Measurements from ENCODE around the gene NOM1.
"Not testable (repeated sequence)": the region's sequence is repeated elsewhere in the genome, so short reads cannot be mapped to it uniquely, and the experiment has no call there.

Gene NOM1

GRCh38 chr7:156947120-156947843, 2.2 kb upstream of the NOM1 start:
- H3K27me3 Mint-ChIP-seq: peaks cover 22 to 47% of the 10 kb centered on the region in 2 donors
- peaks cover 14% of the 10 kb centered on the region for H3K36me3 Mint-ChIP-seq (ENCODE audit: insufficient read depth)
- H3K4me3 Mint-ChIP-seq: peak overlapping the region; percentile 22 to 31
- no peaks in the 10 kb centered on the region for H3K9me3 Mint-ChIP-seq
- ATAC-seq (replicated peaks): no peak
- no peak for DNase-seq
- H3K27ac Mint-ChIP-seq: no peak overlapping the region
- peaks cover 14 to 15% of the 10 kb centered on the region in 2 donors for H3K4me1 Mint-ChIP-seq (ENCODE audit: low read depth in 2 of 2)

- DNase-seq (no peak), ATAC-seq (replicated peaks) (no peak)
- Mint-ChIP-seq H3K27ac (no peak overlapping the region), H3K4me1 (ENCODE audit: low read depth in 2 of 2) (peaks cover 14 to 19% of the 10 kb centered on the region in 2 donors), H3K9me3 (no peaks in the 10 kb centered on the region), H3K36me3 (ENCODE audit: insufficient read depth) (peaks cover 24% of the 10 kb centered on the region), H3K27me3 (peaks cover 21 to 36% of the 10 kb centered on the region in 2 donors), H3K4me3 (peak overlapping the region in 1 of 2 donors; percentile 37)
Observed at GRCh38 chr7:156948361-156948760, 1.2 kb upstream of the NOM1 start.

GRCh38 chr7:156950381-156950858, 908 bp downstream of the NOM1 start:
- Mint-ChIP-seq H3K4me1 (ENCODE audit: low read depth in 2 of 2) (peaks cover 11 to 21% of the 10 kb centered on the region in 2 donors), H3K4me3 (peak overlapping the region; percentile 93 to 94), H3K36me3 (ENCODE audit: insufficient read depth) (peaks cover 38% of the 10 kb centered on the region), H3K27me3 (peaks cover under 1 to 15% of the 10 kb centered on the region in 2 donors), H3K9me3 (no peaks in the 10 kb centered on the region), H3K27ac (peak overlapping the region; percentile 92 to 93)
- ATAC-seq (replicated peaks): no peak
- DNase-seq: no peak

GRCh38 chr7:156953215-156953614, 3.7 kb downstream of the NOM1 start:
- DNase-seq: not testable (repeated sequence)
- H3K36me3 Mint-ChIP-seq (ENCODE audit: insufficient read depth): peaks cover 60% of the 10 kb centered on the region

GRCh38 chr7:156954941-156955340, 5.4 kb downstream of the NOM1 start:
- no peak for DNase-seq
- H3K4me3 Mint-ChIP-seq: no peak overlapping the region
- ATAC-seq (replicated peaks): no peak
- peaks cover 11 to 21% of the 10 kb centered on the region in 2 donors for H3K4me1 Mint-ChIP-seq (ENCODE audit: low read depth in 2 of 2)
- no peaks in the 10 kb centered on the region for H3K27me3 Mint-ChIP-seq
- H3K9me3 Mint-ChIP-seq: no peaks in the 10 kb centered on the region
- no peak overlapping the region for H3K27ac Mint-ChIP-seq
- peaks cover 77% of the 10 kb centered on the region for H3K36me3 Mint-ChIP-seq (ENCODE audit: insufficient read depth)

More at GRCh38 chr7:156953215-156953614, 3.7 kb downstream of the NOM1 start:
- H3K27me3 Mint-ChIP-seq; H3K9me3 Mint-ChIP-seq; H3K4me3 Mint-ChIP-seq; H3K27ac Mint-ChIP-seq; ATAC-seq (replicated peaks): not testable (repeated sequence)
- peaks cover 11 to 21% of the 10 kb centered on the region in 2 donors for H3K4me1 Mint-ChIP-seq (ENCODE audit: low read depth in 2 of 2)

GRCh38 chr7:156956727-156957126, 7.2 kb downstream of the NOM1 start:
- H3K27ac Mint-ChIP-seq: no peak overlapping the region
- H3K36me3 Mint-ChIP-seq (ENCODE audit: insufficient read depth): peaks cover 84% of the 10 kb centered on the region
- DNase-seq (no peak), ATAC-seq (replicated peaks) (no peak)
- peaks cover 7 to 23% of the 10 kb centered on the region in 2 donors for H3K4me1 Mint-ChIP-seq (ENCODE audit: low read depth in 2 of 2)
- H3K27me3 Mint-ChIP-seq: no peaks in the 10 kb centered on the region
- no peaks in the 10 kb centered on the region for H3K9me3 Mint-ChIP-seq
- no peak overlapping the region for H3K4me3 Mint-ChIP-seq

GRCh38 chr7:156962145-156962544, 12.6 kb downstream of the NOM1 start:
- no peaks in the 10 kb centered on the region for H3K27me3 Mint-ChIP-seq
- DNase-seq (no peak), ATAC-seq (replicated peaks) (no peak)
- no peaks in the 10 kb centered on the region for H3K9me3 Mint-ChIP-seq
- H3K36me3 Mint-ChIP-seq (ENCODE audit: insufficient read depth): peaks cover 81% of the 10 kb centered on the region
- no peak overlapping the region for H3K27ac Mint-ChIP-seq
- no peak overlapping the region for H3K4me3 Mint-ChIP-seq
- peaks cover 7 to 12% of the 10 kb centered on the region in 2 donors for H3K4me1 Mint-ChIP-seq (ENCODE audit: low read depth in 2 of 2)

GRCh38 chr7:156962897-156963296, 13.4 kb downstream of the NOM1 start:
- Mint-ChIP-seq H3K27ac (no peak overlapping the region), H3K36me3 (ENCODE audit: insufficient read depth) (peaks cover 80% of the 10 kb centered on the region), H3K9me3 (no peaks in the 10 kb centered on the region), H3K27me3 (no peaks in the 10 kb centered on the region), H3K4me3 (no peak overlapping the region), H3K4me1 (ENCODE audit: low read depth in 2 of 2) (peaks cover 7 to 12% of the 10 kb centered on the region in 2 donors)
- DNase-seq (no peak), ATAC-seq (replicated peaks) (no peak)

GRCh38 chr7:156963472-156963871, 14.0 kb downstream of the NOM1 start:
- Mint-ChIP-seq H3K9me3 (no peaks in the 10 kb centered on the region), H3K36me3 (ENCODE audit: insufficient read depth) (peaks cover 75% of the 10 kb centered on the region), H3K27me3 (no peaks in the 10 kb centered on the region), H3K4me1 (ENCODE audit: low read depth in 2 of 2) (peaks cover 7 to 12% of the 10 kb centered on the region in 2 donors), H3K4me3 (no peak overlapping the region), H3K27ac (no peak overlapping the region)
- DNase-seq (no peak), ATAC-seq (replicated peaks) (no peak)

GRCh38 chr7:156964971-156965370, 15.5 kb downstream of the NOM1 start:
- H3K9me3 Mint-ChIP-seq: no peaks in the 10 kb centered on the region
- ATAC-seq (replicated peaks) (no peak), DNase-seq (no peak)
- H3K27ac Mint-ChIP-seq: no peak overlapping the region
- no peak overlapping the region for H3K4me3 Mint-ChIP-seq
- H3K36me3 Mint-ChIP-seq (ENCODE audit: insufficient read depth): peaks cover 68% of the 10 kb centered on the region
- no peaks in the 10 kb centered on the region for H3K27me3 Mint-ChIP-seq
- peaks cover 7 to 12% of the 10 kb centered on the region in 2 donors for H3K4me1 Mint-ChIP-seq (ENCODE audit: low read depth in 2 of 2)

GRCh38 chr7:156966387-156966786, 16.9 kb downstream of the NOM1 start:
- Mint-ChIP-seq H3K4me1 (ENCODE audit: low read depth in 2 of 2) (peaks cover 0 to 3% of the 10 kb centered on the region in 2 donors), H3K36me3 (ENCODE audit: insufficient read depth) (peaks cover 57% of the 10 kb centered on the region)

GRCh38 chr7:156968183-156968582, 18.7 kb downstream of the NOM1 start:
- no peaks in the 10 kb centered on the region for H3K4me1 Mint-ChIP-seq (ENCODE audit: low read depth in 2 of 2)
- H3K27me3 Mint-ChIP-seq: no peaks in the 10 kb centered on the region
- H3K9me3 Mint-ChIP-seq: no peaks in the 10 kb centered on the region
- DNase-seq (no peak), ATAC-seq (replicated peaks) (no peak)
- no peak overlapping the region for H3K27ac Mint-ChIP-seq
- H3K4me3 Mint-ChIP-seq: no peak overlapping the region
- peaks cover 42% of the 10 kb centered on the region for H3K36me3 Mint-ChIP-seq (ENCODE audit: insufficient read depth)

More at GRCh38 chr7:156966387-156966786, 16.9 kb downstream of the NOM1 start:
- Mint-ChIP-seq H3K4me3 (no peak overlapping the region), H3K9me3 (no peaks in the 10 kb centered on the region), H3K27me3 (no peaks in the 10 kb centered on the region), H3K27ac (no peak overlapping the region)
- ATAC-seq (replicated peaks) (no peak), DNase-seq (no peak)

GRCh38 chr7:156969972-156970420, 20.5 kb downstream of the NOM1 start:
- H3K36me3 Mint-ChIP-seq (ENCODE audit: insufficient read depth): peaks cover 25% of the 10 kb centered on the region
- no peak overlapping the region for H3K4me3 Mint-ChIP-seq
- DNase-seq (no peak), ATAC-seq (replicated peaks) (no peak)
- no peaks in the 10 kb centered on the region for H3K9me3 Mint-ChIP-seq
- H3K4me1 Mint-ChIP-seq (ENCODE audit: low read depth in 2 of 2): no peaks in the 10 kb centered on the region
- H3K27me3 Mint-ChIP-seq: no peaks in the 10 kb centered on the region
- no peak overlapping the region for H3K27ac Mint-ChIP-seq

GRCh38 chr7:156975620-156976019, 26.1 kb downstream of the NOM1 start:
- ATAC-seq (replicated peaks) (no peak), DNase-seq (no peak)
- Mint-ChIP-seq H3K4me3 (no peak overlapping the region), H3K4me1 (ENCODE audit: low read depth in 2 of 2) (no peaks in the 10 kb centered on the region), H3K27me3 (no peaks in the 10 kb centered on the region), H3K36me3 (ENCODE audit: insufficient read depth) (no peaks in the 10 kb centered on the region), H3K9me3 (peaks cover 0 to 7% of the 10 kb centered on the region in 2 donors), H3K27ac (no peak overlapping the region)
